ENCODE results near the gene ZNF70. TPM values are rescaled to one million over a fixed set of nuclear protein-coding genes. Genes with fewer than 3 reads are reported as not detected.
A peak's percentile ranks its signal among the peaks of the same experiment; 100 is the strongest.

ZNF70 gene
- total and polyA plus RNA-seq, 9 of the 15 experiments (the other 6 are each of a cell fraction or from before 2014, with no cell fraction given) = 0.14 to 3.3 (median 1.4) TPM

- TF ChIP-seq REST (IDR thresholded peaks at IDR 0.05; ENCODE audit: borderline replicate concordance) (peak; percentile 5; the same call in 1 of the 2 replicates), REST (CRISPR knock-in tag; IDR thresholded peaks at IDR 0.05; ENCODE audit: low read depth) (0 out of 2 replicates have a peak, but pooled peaks have one; percentile 48), ZNF76 (CRISPR knock-in tag; IDR thresholded peaks at IDR 0.05; ENCODE audit: borderline replicate concordance) (no peak), PHF20 (IDR thresholded peaks at IDR 0.05; ENCODE audit: partially characterized antibody) (no peak), MBD1 (CRISPR knock-in tag; IDR thresholded peaks at IDR 0.05) (no peak), CREB3L1 (IDR thresholded peaks at IDR 0.05; ENCODE audit: borderline replicate concordance, low read depth) (no peak), MCM7 (IDR thresholded peaks at IDR 0.05) (no peak), ZNF707 (CRISPR knock-in tag; conservative IDR thresholded peaks at IDR 0.05) (no peak), RBM34 (IDR thresholded peaks at IDR 0.05; ENCODE audit: borderline replicate concordance, insufficient read depth, low read length) (no peak), POLR2H (tag; IDR thresholded peaks at IDR 0.05; ENCODE audit: low read depth) (peak; percentile 66; the same call in 1 of the 2 replicates), GMEB1 (CRISPR knock-in tag; IDR thresholded peaks at IDR 0.05) (peak; percentile 92), NCOA4 (IDR thresholded peaks at IDR 0.05; ENCODE audit: partially characterized antibody) (no peak), ZNF780A (CRISPR knock-in tag; IDR thresholded peaks at IDR 0.05) (no peak), ZNF561 (CRISPR knock-in tag; conservative IDR thresholded peaks at IDR 0.05) (no peak)
Measured at GRCh38 chr22:23786752-23787599, 36.1 kb upstream of the ZNF70 start, which contains the start of gene SMARCB1 (continued).

All from K562 (cell line).